ENCODE measurements around the gene INTS7. TPM values are rescaled to one million over a fixed set of nuclear protein-coding genes. Genes with fewer than 3 reads are reported as not detected.
"Not testable (repeated sequence)": the region's sequence is repeated elsewhere in the genome, so short reads cannot be mapped to it uniquely, and the experiment has no call there.

Gene INTS7
- polyA plus RNA-seq, 5 donors = 19.6 to 23.5 (median 21.3) TPM

DNA sequence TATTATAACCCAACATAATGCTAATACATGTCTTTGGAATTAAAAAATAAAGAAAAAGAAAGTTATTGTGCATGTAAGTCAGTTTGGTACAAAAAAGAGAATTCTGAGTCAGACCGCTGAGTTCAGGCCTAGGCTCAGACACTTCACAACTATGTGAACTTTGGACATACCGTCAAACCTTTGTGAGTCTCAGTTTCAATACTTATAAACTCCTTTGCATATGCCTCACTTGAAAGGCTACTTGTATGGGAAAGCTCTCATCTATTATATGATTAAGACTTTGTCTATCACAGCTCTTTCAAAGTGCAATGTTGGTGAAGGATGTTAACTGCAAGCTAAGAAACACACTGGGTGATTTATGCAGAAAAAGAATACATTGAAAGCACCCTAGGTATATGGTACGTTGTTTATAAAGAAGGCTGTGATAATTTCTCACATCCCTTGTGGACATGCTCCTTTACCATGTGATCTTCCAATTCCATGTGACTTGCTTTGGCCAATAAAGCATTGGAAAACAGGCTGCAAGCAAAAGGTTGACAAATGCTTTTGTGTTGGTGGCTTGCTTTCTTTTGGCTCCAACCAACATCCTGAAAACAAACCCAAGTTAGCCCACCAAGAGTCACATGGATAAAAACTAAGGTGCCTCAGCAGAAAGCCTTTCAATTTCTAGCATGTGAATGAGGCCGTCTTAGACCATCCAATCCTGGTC lies 49.6 kb downstream of the INTS7 start:
- DNase-seq = no peak

DNA sequence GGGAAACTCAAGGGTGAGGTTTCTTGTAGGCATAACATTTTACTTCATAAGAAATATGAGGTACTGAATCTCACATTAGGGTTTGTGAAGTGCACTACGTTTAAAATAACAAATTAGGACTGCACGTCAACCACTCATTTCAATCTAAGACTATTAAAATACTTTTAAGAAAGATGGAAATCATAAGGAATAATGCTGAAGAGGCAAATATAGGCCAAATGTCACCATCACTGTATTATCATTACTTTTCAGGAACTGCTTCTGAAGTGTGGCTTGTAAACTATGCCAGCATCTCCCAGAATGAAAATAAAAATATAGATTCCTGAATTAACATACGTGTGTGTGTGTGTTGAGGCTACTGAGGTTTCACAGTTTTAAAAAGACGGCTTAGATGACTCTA lies 56.8 kb downstream of the INTS7 start:
- DNase-seq = no peak

DNA sequence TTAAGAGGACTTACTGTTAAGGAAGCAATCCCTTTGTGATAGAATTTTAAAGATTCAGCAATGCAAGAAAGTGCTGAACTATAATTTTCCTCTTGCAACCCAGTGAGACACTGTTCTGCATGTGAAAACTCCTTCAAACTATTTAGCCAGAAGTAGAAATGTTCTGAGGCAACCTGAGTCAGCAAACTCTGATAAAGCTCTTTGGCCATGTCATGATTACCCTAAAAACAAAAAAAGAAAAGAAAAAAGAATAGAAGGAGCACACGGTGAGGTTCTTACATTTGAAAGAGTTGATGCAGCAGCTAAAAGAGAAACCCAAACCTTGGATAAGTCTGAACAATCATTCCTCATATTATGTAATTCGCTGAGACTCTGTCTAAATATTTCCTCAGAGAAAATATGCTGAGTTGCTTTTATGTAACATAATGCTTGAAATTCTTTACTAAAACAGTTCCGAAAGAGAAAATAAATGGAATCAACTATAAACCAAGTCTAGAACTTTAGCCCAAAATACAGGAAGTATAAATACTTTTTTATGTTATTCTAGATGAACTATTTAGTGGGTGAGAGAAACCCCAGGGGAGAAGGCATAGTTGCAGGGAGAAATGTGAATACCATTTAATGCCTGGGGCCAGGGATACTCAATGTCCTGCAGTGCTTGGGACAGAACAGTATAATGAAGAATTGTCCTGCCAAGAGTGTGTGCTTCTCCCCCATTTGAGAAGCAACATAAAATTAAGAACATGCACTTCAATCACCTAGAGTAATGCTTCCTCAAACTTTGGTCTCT lies 60.0 kb downstream of the INTS7 start:
- peak; percentile 2 to 6 for DNase-seq

DNA sequence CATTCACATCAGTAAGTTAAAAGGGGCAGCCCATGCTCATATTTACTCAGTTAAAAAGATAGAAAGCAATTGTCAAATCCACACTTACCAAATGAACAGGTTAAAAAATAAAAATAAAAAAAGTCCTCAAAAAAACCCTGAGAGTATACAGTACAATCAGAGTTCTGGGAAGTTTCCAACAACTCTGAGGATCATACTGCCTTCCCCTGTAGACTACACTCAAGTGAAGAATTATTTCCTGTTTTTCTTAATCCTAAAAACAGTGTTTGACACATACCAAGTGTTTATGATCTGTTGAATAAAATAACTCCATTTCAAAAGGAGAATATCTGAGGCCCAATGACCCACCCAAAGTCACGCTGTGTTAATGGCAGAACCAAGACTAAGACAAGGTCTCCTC lies 61.8 kb downstream of the INTS7 start:
- DNase-seq = no peak

DNA sequence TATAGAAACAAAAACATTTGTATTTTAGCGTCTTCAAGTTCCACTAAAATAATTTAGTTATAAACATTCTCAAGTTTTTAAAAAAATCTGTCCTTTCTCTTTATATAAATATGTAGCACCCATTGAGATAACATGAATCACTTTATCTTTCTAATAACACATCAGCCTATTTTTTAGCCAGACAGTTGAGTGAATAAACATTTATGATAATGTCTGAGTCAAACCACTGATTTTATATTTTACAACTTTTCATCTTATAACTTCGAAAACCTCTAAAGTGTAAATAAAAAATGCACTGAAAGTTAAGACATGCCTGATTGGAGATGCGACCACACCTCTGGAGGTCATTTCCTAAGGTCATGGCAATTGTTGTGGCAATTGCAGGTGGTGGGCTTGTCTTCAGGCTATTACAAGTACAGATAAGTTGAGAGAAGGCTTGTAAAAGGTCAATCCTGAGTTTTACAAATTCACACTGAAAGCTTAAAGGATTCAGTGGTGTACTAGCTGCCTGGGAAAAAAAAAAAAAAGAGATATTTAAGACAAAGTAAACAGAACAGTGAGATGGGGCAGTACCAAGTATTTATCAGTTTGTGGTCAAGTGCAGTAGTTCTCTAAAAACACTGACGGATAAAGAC lies 67.0 kb downstream of the INTS7 start:
- DNase-seq = no peak

DNA sequence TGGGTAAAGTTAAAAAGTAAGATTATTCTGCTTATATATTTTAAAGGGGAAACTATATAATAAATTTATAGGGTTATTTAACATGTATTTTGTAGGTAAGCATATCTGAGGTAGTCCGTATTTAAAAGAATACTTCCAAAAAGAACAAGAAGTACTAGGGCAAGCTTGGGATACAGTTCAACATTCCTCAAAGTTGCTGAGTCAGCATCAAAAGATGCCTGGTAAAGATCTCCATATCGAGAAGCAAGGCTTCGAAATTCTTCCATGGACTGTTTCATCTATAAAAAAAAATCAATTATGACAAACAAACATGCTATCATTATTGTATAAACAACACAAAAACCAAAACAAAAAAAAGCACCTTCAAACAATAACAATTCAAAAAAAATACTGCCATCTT lies 67.7 kb downstream of the INTS7 start:
- no peak for DNase-seq

DNA sequence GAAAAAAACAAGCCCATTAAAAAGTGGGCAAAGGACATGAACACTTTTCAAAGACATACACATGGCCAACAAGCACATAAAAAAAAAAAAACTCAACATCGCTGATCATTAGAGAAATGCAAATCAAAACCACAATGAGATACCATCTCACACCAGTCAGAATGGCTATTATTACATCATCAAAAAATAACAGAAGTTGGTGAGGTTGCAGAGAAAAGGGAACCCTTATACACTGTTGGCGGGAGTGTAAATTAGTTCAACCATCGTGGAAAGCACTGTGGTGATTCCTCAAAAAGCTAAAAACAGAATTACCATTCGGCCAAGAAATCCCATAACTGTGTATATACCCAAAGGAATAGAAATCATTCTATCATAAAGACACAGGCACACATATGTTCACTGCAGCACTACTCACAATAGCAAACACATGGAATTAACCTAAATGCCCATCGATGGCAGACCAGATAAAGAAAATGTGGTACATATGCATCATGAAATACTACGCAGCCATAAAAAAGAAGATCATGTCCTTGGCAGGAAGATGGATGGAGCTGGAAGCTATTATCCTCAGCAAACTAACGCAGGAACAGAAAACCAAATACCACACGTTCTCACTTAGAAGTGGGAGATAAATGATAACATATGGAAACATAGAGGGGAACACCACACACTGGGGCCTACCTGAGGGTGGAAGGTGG lies 70.1 kb downstream of the INTS7 start:
- no peak for DNase-seq

DNA sequence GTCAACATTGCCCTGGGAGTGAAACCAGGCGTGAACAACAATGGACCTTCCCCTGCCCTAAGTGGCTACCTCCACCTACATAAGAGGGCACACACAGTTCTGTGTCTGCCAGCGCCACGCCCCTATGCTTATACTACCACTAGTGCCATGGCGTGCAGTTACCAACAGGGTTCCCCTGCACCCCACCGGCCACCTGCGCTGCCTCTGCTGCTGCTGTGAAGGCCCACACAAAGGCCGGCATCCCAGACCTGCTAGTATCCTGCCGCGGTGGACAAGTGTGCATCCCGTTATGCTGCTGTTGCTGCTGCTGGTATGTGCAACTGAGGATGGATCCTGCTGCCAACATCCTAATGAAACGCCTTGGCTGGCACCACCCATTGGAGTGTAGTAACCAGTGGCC lies 75.7 kb downstream of the INTS7 start:
- DNase-seq = no peak

DNA sequence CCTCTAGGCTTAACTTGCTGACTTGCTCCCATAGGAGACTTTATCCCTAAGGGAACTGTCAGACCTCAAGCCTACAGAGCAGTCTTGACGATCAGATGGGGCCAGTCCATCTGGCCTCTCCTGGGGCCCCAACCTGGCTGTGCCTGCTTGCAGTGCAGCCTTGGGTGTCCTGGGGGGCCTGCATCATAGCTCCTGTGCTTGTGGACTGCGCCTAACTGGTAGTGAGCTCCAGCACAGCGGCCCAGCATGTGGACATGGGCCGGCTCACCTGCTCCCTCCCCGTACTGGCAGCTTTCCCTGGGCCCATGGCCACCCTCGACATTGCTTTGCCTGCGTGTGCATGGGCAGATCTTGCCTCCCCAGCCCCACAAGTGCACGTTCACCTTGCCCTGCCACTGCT lies 76.1 kb downstream of the INTS7 start:
- DNase-seq = no peak

DNA sequence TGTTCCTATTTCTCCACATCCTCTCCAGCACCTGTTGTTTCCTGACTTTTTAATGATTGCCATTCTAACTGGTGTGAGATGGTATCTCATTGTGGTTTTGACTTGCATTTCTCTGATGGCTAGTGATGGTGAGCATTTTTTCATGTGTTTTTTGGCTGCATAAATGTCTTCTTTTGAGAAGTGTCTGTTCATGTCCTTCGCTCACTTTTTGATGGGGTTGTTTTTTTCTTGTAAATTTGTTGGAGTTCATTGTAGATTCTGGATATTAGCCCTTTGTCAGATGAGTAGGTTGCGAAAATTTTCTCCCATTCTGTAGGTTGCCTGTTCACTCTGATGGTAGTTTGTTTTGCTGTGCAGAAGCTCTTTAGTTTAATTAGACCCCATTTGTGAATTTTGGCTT lies 81.3 kb downstream of the INTS7 start:
- not testable (repeated sequence) for DNase-seq

DNA sequence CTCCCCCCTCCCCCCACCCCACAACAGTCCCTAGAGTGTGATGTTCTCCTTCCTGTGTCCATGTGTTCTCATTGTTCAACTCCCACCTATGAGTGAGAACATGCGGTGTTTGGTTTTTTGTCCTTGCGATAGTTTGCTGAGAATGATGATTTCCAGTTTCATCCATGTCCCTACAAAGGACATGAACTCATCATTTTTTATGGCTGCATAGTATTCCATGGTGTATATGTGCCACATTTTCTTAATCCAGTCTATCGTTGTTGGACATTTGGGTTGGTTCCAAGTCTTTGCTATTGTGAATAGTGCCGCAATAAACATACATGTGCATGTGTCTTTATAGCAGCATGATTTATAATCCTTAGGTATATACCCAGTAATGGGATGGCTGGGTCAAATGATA lies 81.8 kb downstream of the INTS7 start:
- not testable (repeated sequence) for DNase-seq

DNA sequence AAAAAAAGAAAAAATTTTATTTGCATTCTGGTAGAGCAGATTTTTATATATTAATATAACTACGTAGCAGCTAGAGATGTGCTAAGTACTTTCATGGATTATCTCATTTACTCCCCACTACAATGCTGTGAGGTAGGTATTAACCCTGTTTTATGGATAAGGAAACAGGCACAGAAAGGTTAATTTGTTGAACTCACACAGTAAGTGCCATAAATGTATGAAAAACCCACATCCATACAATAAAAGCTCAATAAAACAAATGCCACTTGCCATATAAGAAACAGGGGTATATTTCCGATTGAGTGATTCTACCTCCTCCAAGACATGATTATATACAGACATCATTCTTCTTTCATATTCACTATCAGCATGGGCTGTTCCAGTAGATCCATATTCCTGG lies 83.1 kb downstream of the INTS7 start:
- no peak for DNase-seq

DNA sequence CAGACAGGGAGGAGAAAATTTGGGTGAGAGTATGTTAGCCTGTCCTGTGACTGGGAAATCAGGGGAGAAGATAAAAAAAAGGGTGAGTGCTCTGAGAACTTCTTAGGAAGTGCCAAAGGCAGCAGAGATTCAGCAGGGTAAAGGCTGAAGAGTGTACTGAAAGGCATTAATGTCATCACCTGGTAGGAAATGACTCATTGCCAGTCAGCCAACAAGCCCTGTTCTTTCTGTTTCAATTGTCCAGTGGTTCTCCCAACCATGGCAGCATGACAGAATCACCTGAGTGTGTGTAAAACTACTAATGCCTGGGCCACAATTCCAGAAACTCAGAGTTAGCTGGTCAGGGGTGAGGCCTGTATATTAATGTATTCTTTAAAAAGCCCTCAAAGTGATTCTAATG lies 83.5 kb downstream of the INTS7 start:
- DNase-seq = no peak

DNA sequence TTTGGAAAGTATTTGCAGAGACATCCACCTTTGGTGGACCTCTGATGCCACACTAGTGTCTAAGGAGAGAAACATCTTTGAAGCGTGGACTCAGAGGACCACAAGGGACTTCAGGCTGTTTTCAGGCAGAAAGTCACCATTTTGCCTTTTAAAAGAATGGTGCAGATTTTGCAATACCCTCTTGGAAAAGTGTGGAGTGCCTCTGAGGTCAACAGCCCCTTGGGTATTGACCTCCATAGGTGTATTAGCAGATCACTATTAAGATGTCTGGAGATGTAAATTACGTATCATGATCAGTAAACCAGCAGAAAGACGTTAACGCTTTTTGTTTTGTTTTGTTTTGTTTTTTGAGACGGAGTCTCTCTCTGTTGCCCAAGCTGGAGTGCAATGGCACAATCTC lies 87.0 kb downstream of the INTS7 start:
- no peak for DNase-seq

DNA sequence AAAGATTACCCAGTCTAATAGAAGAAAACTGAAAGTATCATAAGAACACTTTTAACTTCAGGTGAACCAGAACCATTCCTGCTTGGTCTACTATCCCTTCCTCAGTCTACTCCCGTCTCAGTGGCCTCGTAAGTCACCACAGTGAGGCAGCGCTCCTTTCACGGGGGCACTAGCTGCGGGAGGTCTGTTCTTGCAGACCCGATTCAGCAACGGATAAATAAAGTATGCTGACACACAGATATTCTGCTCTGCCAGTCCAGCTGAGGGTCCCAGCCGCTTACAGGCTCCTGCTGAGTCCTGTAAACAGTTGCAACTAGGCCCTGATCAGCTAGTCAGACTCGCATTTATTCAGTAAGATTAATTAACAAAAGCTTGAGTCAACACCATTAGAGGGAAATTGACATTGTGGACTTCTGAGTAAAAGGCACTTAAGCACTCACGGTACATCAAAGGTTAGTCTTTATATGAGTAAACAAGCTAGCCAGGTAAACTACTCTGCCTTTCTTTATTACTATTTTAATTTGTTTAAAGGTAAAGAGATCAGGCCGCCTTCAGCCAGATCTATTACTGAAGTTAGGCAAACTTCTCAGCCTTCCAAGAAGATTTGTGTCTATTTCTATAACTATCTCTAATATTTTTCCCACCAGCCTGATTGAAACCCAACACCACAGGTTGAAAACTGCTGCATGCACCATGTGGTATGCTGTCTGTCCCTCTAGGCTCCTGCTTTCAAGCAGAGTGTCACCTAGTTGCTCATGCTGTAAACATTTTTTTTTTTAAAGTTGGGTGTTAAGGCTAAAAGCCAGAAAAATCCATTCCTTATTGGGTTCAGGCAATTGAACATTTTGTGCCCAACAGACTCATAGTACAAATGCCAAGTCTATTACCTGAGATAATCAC lies 87.7 kb downstream of the INTS7 start:
- no peak for DNase-seq

DNA sequence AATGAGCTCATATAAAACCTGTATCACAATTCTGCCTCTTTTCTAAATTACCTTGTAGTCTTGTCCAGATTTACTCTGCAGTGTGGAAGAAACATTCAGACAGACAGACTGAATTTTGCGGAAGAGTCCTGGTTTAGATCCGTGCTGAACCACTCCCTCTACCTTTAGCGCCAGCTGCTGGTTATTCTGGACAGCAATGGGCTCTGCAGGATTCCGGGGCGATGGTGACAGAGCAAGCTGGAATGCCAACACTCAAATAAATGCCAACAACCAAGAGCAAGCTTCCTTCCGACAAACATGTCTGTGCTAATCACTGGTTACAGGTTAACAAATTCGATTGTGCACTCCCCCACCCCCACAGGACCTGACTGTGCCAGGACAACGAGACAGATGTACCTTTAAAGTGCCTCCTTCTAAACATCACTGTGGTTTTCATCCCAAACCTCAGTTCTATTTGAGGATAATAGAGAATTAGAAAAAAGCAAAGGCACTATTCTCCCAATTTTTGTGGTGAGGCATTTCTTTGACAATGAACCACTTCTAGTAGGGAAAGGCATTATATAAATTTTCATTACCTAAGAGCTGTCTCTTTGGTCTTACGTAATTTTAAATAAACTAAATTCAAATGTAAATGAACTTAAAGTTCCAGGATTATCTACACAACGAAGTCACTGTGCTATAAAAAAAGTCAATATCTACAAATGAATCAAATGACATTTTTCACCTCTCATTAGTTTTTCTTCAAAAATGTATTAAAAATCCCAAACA lies 90.4 kb downstream of the INTS7 start:
- no peak for DNase-seq

DNA sequence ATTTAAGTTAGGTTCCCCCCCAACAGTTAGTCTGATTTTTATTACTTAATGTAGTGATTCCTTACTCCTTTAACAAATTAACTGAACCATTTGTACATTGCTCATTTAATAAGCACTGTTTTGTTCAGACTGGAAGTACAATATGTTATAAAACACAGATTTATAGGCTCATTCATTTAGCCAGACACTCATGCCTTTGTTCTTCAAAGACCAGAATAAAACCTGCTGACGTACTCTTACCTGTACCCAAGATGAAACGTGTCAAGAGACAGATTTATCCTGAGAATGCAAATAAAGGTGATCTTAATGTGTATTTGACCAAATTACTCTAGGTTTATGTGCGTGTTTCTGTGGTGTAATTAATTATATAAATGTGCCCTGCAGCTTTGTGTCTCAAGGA lies 92.8 kb downstream of the INTS7 start:
- no peak for DNase-seq

DNA sequence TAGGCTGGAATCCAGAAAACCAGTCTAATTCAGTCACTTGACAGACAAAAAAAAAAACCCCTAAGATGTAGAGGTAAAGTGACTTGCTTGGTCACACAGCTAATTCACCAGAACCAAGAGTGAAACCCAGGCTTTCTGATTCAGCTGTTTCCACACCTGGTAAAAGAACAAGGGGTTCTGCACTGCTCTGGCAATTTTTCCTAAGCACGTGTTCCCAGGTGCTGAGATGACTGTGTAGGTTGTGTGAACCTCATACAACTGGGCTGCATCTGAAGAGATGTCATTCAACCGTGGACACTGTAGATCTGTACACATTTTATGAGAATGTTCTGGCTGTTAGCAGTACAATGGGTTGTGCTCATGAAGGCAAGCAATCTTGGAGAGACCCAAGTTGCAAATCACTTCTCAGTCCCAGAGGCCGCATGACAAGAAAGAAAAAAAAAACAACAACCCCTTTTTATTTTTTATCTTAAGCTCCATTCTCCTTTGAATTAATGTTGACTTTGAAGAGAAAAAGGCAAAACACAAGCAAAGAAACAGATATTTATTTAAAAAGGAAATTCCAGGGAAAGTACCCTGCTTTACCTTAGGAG lies 95.4 kb downstream of the INTS7 start:
- no peak for DNase-seq

DNA sequence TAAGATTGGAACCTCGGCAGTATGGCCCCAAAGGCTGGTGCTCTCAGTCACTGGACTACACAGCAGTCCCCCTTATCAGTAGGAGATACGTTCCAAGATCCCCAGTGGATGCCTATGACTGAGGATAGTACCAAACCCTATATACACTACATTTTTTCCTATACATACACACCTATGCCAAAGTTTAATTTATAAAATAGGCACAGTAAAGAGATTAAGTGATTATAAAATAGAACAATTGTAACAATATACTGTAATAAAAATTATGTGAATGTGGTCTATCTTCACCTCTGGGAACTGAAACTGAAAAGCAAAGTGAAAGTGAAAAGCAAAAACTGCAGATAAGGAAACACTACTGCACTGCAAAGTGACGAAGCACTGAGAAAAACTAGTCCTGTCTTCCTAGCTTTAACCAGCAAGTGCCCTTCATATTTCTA lies 96.8 kb downstream of the INTS7 start:
- DNase-seq = no peak

DNA sequence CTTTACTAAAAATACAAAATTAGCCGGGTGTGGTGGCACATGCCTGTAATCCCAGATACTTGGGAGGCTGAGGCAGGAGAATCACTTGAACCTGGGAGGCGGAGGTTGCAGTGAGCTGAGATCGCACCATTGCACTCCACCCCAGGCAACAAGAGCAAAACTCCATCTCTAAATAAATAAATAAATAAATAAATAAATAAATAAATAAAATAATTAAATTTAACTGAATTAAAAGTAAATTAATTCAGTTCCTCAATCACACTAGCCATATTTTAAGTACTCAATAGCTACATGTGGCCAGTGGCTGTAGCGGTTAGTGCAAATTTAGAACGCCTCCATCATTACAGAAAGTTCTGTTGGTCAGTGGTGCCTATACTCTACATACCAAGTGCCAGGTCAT lies 97.9 kb downstream of the INTS7 start:
- not testable (repeated sequence) for DNase-seq

Measured in right lung (tissue), 5 donors.